Suppressor macrophage (primary cell): ENCODE data around the gene DLX4.

ENCODE experiments used
- DNase-seq, 4 experiments: peaks; one replicate each; pipeline ENCODE4 v3.0.0-alpha.2; 2020 to 2022

DLX4 gene

GRCh38 chr17:49968405-49969133 is 421 bp upstream of the DLX4 start:
- peak; percentile 48 to 81 (median 67) for DNase-seq

- no peak for DNase-seq
These were observed 902 bp downstream of the DLX4 start for GRCh38 chr17:49969795-49970389.

- no peak for DNase-seq
These were observed 1.5 kb downstream of the DLX4 start for GRCh38 chr17:49970498-49970897.

DNA sequence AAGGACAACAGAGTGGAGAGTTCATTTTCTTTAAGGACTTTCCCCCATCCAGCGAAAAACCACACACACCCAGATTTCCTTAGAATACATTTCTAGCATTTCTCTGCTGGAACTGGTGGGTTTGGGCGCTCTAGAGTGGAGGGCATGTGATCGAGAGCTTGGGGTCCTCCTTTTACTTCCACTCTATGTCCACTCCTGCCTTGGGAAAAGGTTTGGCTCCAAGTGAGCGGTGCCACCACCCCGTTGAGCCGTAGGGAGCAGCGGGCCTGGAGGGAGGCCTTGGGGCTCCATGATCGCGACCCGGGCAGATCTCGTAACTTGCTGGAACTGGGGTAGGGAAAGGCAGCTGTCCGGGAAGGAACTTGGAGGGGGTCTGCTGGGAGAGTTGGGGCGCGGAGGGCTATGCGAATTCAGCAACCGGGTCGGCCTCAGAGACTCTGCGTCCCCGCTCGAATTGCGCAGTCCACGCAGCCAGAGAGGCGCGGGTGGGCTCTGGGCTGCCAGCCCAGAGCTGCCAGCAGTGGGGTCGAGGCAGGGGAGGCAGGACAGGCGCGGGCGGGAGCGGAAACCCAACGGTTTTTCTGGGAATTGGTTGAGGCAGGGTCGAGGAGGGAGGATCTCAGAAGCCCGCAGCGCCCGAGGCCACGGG is 2.3 kb downstream of the DLX4 start:
- no peak for DNase-seq

DNA sequence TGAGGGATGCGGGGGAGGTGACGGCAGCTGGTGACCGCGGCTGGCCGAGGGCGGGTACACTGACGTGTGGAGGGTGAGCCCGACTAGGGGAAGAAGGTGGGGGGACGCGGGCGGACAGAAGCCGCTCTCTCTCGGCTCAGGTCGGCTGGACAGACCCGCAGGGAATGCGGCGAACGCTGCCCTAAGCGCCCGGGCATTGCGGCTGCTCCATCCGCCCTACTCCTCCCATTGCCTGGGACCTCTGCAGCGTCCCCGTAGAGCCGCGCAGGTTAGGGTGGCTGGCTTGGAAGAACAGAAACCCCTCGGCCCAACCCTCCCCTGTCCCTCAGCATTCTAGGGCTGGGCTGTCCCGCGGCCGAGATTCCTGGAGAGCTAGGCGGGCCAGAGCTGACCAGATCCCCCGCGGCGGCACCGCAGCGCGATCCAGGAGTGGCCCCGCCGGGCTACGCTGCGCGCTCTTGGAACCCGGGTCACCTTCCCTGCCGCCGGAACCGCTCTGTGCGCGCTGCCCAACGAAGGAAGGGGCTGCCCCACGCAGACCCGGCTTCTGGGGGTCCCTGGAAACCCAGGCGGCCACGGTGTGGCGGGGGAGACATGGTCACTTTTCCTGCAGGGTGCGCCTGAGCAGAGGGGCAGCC is 3.0 kb downstream of the DLX4 start:
- peak in 3 of 4 experiments; percentile 46 to 73 (median 57) for DNase-seq

DNA sequence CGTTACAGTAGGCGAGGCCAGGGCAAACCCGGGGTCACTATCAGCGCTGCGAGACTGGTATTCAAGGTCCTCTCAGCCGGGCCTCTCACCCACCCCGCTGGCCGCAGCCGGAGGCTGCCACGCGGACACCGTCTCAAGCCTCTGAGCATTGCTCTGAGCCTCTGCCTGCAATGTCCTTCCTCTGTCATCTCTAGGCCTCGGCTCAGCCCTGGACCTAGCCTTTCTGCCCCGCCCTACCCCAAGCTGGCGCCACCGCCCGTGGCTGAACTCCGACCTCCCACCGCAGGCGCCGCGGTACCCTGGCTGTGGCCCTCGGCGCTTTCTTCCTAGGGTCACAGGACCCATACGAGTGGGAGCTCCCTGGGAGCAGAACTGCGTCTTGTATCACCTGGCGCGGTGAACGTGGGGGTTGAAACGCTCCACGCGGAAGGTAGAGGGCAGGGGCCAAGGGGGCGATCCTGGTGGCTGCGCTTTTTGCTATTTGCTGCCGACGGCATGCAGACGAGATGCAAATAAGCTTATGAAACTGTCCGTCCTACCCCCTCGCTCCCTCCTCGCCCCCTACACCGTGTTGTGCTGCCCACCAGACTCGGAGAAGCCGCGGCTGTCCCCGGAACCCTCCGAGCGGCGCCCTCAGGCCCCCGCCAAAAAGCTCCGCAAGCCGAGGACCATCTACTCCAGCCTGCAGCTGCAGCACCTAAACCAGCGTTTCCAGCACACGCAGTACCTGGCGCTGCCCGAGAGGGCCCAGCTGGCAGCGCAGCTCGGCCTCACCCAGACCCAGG is 3.7 kb downstream of the DLX4 start:
- DNase-seq, result peak in 1 of 4 experiments; percentile 31

DNA sequence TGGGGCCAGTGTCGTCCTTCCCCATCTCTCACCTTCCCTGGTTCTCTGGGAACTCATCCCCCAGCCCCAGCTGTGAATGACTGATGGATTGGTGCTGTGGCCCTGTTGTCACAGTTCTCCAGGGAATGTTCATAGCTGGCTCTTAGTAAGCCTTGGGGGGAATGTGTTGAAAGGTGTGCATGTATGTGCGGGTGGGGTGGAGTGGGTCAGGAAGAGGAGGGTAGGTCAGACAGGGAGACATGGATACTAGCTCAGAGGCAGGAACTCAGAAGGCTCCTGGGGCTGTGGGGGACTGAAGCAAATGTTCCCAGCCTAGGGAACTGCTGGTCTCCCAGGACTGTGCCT is 4.3 kb downstream of the DLX4 start:
- no peak for DNase-seq

- DNase-seq, result no peak
These were observed 6.5 kb downstream of the DLX4 start for GRCh38 chr17:49975531-49975930.

GRCh38 chr17:49976163-49976827 is 7.3 kb downstream of the DLX4 start:
- DNase-seq, result no peak

DNA sequence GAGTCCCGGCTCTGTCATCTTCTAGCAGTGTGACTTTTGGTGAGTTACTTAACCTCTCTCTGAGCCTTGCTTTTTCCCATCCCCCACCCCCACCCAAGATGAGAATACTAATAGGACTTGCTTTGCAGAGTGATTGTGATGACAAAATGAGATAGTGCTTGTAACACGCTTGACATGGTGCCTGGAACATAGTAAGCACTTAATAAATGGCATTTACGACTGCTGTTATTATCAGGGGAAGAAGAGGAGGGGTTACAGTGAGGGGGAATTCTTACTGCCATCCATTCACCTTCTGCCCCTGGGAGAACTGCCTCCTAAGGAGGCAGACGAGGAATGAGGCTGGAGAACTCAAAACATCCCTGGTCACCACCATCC is 7.8 kb downstream of the DLX4 start:
- DNase-seq, result no peak

- DNase-seq, result no peak
These were observed 8.7 kb downstream of the DLX4 start for GRCh38 chr17:49977463-49978389.

DNA sequence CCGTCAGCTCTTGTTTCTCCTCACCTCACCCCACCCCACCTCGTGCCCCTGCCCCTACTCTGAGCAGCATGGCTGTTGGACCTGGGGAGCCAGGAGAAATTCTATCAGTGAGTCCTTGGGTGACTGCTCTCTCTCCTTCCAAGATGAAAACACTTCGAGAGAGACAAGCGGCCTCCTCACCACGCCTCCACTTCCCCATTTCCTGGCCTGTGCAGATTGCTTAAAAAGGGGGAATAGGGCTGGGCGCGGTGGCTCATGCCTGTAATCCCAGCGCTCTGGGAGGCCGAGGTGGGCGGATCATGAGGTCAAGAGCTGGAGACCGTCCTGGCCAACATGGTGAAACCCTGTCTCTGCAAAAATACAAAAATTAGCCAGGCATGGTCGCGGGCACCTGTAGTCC is 9.5 kb downstream of the DLX4 start:
- DNase-seq, result peak; percentile 88 to 93 (median 92)

GRCh38 chr17:49979748-49980479 is 10.9 kb downstream of the DLX4 start:
- DNase-seq, result peak in 1 of 4 experiments; percentile 50

DNA sequence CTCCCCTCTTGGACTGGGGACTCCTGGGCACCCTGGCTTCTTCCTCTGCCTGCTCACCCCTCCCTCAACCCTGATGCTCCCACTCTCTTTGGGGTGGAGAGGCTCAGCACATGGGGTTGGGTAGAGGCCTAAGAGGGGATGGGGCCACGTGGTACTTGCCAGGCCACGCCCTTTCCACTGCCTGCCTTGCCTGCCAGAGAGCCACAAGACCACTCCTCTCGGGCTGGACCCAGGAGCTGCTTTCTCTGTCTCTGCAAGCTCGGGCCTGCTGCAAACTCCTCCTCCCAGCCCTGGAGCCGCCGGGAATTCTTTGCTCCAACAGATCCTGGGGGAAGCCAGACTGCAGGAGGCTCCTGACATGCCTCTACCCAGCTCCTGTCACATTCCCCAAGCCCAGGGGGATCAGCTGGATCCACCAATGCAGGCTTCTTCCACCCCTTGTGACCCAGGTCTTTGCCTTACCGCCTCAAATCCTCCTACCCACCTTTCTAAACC is 11.8 kb downstream of the DLX4 start:
- DNase-seq, result no peak

GRCh38 chr17:49984283-49984682 is 15.3 kb downstream of the DLX4 start:
- no peak for DNase-seq

DNA sequence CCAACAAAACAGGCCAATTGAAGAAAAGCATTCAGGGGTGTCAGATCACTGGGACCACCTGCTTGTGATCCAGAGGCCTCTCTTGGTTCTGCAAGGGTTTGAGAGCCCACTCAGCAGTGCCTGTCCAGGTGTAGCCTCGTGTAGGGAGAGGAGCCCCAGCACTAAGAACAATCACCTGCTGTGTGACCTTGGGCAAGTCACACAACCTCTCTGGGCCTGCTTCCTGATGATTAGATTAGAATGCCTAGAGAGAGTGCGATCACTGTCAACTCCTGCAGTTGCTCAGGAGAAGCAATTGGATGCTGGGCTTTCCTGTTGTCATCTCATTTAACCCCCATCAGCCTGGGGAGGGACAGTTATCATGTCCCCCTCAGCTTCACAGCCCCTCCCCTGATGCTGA is 15.8 kb downstream of the DLX4 start:
- DNase-seq, result no peak

- DNase-seq, result no peak
These were observed 16.5 kb downstream of the DLX4 start for GRCh38 chr17:49985310-49985990.

GRCh38 chr17:49986396-49987289 is 17.7 kb downstream of the DLX4 start:
- DNase-seq, result no peak

DNA sequence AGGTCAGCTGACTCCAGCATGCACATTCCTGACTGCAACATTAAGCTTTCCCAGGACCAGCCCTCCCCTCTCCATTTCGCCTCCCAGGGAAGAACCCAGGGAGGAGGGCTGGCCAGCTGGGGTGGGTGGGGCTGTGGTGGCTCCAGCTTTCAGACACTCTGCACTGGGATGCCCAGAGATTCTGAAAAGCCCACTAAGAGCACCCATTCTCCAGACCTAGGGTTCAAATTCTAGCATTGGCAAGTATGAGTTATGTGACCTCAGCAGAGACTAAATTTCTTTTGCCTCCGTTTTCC is 18.2 kb downstream of the DLX4 start:
- no peak for DNase-seq
